CD4-positive, alpha-beta T cell treated with Interleukin-4 for 1 hour (primary cell): Measurements from ENCODE around the gene TPGS2.
"Not testable (repeated sequence)": the region's sequence is repeated elsewhere in the genome, so short reads cannot be mapped to it uniquely, and the experiment has no call there.

Source experiments
- DNase-seq, 2 donors: peaks; one replicate each; pipeline ENCODE4 v3.0.0-alpha.2; 2020 to 2022

Gene TPGS2

DNA sequence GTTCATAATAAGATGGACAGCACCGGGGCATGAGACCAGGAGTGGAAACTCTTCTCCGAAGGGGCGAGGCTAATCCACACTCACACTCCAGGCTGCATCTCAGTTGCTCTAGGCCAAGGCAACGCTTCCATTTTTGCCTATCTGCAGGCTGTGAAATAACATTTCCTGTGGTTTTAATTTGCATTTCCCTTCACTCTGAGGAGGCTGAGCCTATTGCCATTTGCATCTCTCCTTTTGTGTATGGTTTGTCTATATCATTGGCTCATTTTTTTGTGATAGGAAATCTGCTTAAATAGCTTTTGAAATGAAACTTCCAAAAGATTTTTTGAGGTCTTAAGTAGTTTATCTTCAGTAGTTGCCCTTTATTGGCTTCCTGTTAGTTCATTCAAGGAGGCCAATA, 57.6 kb downstream of the TPGS2 start:
- no peak for DNase-seq

DNA sequence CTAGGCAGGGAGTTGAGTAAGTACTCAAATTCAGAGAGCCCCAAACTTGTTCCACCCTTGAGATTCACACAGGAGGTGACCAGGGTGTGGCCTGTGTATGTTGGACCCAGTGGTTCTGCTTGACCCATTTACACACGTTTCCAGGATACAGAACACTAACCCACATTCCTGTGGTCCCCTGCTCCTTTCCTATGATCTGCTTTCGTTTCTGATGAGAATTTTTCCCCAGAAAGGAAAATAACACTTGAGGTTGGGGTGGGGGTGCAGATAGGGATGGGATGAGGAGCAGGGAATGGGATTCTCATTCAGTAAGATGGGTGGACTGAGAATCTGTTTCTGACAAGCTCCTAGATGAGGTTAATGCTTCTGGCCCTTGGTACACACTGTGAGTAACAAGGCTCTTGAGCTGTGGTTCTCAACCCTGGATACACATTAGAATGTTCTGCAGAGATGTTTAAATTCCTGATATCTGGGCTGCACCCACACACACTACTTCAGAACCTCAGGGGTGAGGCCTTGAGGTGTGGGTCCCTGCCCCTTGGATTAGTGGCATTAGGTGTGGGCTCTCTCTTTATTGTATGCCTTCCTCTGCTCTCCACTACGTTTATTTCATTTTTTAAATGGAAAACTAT, 58.4 kb downstream of the TPGS2 start:
- no peak for DNase-seq

DNA sequence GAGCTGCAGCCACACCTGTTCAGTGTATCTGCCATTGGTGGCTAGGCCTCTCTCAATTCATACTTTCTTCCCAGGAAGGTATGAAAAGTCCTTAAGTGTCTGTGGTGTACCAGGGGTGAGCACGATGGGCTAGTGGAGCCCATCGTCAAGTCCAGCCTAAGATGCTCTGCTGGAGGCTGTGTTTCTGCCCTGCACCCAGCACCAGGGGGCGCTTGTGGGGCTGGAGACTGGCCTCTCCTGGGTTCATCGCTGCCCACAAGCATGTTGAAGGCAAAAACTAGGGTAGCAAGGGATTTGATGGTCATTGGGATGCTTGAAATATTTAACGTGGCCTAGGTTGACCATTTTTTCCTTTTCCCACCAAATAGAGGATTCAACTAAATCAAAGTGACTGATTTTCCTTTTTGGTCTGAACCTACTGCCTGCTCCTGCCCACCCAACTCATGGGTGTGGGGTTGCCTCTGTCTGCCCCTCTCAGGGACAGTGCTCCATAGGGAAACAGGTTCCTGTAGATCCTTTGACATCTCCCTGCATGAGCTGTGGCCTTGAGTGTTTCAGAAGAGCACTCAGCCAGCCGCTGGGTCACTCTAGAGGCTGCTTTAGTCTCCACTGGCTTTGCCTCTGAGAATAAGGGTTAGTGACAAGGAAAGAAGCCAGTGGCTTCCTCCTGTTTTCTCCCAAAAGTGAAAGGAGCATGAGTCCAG, 59.0 kb downstream of the TPGS2 start:
- DNase-seq = no peak

DNA sequence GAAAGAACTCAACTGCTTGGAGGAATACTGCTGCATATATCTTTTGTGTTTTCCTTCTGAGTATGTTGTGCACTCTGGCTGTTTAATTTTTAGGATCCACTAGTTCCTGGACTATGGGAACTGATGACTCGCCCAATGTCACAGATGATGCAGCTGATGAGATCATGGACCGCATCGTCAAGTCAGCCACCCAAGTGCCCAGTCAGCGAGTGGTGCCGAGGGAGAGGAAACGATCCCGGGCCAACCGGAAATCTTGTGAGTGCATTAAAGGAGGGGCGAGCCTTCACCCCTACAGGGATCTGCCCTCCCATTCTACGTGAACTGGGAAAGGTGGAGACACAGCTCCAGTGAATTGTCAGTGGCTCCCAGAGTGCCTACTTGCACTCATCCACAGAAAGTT, 59.6 kb downstream of the TPGS2 start:
- no peak for DNase-seq

DNA sequence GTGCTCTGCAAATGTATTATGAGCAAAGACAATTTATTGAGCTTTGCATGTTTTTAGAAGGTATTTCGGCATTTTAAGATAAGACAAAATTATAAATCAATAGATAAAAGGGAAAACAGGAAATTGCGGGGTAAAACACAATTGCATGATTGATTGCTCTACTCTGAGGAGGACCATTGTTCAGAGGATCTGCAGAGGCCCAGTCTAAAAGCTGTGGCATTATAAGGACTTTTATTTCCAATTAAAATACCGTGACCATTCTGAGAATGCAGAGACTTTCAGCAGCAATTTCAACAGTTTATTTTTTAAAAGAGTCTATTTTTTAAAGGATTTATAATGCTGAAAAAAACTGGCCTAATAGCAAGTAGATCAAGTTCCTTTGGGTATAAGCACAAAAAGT, 62.0 kb downstream of the TPGS2 start:
- no peak for DNase-seq

DNA sequence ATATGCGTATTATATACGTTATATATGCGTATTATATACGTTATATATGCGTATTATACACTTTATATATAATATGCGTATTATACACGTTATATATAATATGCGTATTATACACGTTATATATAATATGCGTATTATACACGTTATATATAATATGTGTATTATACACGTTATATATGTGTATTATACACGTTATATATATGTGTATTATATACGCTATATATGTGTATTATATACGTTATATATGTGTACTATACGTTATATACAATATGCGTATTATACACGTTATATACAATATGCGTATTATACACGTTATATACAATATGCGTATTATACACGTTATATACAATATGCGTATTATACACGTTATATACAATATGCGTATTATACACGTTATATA, 65.8 kb downstream of the TPGS2 start:
- DNase-seq = not testable (repeated sequence)

DNA sequence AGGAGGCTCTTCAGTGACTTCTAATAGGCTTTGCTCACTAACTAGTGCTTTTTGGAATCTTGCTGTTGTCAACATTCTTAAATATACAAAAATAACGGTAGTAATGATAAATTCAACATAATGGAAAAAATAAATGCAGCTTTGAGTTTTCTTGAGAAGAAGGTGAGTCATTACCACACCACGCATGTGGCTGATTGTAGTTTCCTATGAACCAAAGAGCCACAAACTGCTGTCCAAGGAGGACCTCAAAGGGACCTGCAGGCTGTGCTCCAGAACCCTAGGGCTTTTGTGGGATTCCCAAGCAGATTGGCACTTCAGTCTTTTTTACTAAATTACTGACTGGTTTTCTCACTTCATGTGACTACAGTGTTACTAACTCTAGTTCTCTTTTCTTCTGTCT, 66.7 kb downstream of the TPGS2 start:
- no peak for DNase-seq

DNA sequence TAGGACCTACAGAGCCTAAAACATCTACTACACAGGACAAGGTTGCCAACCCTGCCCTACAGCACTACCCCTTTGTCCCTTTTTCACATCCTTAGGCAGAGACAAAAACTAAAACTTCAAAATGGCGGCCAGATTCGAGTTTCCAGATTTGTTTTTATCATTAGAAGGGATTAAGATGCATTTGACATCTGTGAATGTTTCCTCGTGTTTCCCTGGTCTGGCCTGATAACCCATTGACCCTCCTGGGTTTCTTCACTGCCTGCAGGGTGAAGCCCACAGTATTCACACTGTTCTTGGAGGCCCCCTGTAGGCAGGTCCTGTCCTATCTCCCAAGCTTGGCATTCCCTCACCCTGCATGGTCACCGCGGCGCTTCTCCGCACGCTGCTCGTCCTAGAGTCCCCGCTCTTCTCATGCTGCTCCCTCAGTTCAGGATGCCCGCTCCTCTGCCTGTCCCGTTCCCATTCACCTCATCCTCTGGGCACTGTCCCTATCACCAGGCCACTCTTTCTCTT, 67.6 kb downstream of the TPGS2 start:
- no peak for DNase-seq

DNA sequence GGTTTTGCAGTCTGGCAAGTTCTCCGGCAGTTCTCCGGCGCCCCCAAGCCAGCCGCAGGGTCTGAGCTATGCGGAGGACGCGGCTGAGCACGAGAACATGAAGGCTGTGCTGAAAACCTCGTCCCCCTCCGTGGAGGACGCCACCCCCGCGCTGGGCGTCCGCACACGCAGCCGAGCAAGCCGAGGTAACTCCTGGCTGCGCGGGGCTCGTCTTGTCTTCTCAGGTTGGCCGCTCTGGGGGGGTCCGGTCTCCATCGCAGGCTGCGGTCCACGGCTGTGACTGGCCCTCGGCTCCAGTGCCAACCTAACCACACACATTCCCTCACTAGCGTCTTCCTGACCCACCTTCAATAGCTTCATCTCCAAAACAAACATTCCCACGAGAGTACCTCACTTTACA, 68.2 kb downstream of the TPGS2 start:
- DNase-seq = no peak

DNA sequence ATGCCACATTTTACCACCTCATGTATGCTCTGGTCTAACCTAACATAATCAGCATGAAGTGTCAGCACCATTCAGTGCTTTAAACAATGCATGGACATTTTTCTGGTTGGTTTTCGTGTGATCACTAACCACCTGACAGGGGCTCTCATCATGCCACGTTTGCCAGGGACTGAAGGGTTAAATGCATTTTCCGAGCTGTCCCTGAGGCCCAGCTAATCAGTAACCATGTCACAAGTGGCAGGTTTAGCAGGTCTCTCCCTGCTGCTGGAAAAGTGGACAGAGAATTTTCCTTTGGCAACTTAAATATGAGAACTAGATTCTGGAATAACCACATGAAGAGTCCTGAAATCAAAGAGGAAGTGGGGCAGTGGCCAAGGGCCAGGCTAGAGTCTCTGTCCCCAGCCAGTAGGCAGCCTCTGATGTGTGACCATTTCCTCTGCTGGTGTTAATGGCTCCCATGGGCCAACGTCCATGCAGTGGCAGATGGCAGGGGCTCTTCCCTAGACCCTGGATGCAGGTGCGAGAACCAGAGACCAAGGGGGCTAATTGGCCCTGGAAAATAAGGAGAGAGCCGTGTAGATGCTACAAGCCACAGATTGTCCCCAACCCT, 69.5 kb downstream of the TPGS2 start:
- no peak for DNase-seq

DNA sequence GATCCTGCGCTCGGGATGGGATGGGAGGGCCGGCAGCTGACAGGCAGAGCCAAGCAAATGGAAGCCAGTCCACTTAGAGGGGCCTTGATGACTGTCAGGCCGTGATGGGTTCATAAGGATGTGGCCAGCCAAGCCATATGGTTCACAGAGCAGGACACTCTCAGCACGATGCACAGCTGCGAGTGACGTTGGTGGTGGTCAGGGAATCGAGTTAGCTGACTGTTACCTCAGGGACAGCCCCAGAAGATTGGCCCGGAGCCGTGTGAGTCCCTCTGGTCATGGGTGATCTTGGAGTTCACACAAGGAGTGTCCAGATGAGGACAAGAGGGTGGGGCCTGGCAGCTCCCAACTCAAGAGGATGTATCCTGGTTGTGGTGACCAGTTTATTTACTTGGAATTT, 70.2 kb downstream of the TPGS2 start:
- DNase-seq = no peak

DNA sequence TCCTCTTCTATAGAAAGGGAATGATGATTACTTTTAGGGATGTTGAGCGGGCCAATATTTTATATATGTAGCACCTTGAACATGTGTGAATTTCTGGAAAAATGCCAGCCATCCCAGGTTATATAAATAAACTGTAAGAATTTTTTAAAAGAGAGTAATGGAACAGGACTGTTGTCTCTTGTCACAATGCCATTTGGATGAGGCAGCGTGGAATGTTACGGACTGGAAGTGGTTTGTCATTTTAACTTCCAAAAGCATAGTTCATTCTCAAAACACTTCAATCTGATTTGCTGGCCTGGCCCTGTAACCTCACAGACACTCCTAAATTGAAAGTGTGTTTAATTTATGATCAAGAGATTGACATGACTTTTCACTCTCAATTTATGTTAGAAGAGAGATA, 70.8 kb downstream of the TPGS2 start:
- DNase-seq = no peak

DNA sequence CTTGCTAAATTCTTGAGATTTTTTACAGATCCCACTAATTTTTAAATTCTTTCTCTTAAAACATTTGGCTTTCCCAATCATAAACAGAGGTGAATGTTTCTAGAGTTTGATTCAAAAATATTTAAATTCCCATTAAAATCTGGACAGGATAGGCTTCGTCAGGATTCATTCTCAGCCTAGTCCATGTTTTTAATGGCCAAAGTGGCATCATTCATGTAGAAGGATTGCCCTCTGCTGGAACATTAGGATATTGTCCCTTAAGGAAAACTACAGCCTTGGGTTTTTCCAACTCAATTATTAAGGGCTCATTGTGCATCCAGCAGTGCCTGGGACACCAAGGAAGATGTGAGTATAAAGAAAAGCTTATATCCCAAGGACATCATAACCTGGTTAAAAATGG, 71.7 kb downstream of the TPGS2 start:
- DNase-seq = no peak

DNA sequence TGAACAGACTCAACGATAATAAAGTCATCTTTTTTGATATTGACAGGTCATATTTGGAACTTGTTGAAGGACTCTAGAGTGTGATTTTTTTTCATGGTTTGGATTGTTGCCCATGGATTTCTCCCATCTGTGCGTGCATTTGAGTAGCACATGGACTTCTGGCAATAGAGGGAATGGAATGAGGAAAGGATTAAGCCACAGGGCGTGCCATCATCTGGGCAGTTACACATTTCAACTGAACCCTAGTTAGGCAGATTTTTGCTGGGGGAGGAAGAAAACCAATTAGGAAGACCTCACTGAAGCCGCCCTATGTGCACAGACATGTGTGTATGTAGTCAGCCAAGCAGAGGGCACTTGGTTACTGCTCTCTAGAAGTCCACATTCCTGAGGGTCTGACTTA, 72.6 kb downstream of the TPGS2 start:
- no peak for DNase-seq

DNA sequence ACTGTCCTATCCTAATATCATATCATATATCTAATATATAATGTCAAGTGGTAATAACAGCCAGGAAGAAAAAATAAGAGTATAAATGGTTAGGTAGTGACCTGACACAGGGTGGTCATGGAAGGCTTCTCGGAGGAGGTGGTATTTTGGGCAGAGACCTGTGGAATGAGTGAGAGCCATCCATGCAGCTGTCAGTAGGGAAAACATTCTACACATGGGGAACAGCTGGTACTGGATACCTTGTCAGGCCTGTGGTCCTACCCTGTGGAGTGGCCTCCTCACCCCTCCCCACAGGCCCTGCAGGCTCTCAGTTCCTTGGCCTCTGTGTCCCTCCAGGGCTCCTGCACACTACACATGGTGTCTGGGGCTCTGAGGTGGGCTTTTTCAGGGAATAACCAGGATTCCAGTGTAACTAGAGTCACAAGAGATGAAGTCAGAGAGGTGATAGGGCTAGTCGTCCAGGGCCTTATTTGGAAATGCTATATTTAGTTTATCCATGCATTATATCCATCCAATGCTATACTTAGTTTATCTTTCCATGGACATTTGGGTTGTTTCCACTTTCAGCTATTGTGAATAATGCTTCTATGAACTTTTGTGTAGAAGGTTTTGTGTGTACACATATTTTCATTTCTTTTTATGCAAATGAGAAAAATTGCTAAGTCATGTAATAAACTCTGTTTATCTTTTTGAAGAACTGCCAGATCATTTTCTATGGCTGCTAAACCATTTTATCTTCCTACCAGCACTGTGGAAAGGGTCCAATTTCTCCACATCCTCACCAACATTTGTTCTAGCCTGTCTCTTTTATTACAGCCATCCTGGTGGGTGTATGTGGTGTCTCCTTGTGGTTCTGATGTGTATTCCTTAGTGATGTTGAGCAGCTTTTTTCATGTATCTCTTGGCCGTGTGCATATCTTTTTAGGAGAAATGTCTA, 75.6 kb downstream of the TPGS2 start:
- DNase-seq = no peak

DNA sequence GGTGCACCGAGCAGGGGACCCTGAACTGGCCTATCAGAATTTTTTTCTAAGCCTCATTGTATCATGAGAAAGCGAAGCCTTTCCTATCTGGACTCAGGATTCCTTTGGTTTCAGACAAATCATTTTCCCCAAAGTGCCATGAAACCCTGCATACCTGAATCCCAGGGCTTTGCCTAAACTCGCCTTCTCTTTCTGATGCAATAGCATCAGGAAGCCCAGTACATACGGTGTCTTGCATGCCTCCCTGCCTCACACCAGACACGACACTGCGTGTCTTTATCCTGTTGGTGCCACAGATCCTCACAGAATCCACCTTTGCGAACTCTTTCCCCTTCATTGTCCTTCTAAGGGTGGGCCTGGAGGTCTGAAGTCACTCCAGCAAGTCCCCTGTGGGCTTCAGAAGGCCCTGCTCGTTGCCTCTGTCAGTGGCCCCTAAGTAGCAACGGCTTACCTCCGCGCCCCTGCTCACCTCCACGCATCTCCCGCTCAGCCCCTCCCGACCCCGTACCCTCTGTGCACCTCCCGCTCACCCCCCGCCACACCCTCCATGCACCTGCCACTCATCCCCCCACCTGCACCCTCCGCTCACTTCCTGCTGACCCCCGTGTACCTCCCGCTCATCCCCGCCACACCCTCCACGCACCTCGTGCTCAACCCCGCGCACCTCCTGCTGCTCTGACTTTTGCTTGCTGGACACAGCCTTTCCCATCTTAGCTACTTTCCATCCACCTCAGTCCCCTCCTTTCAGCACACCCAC, 83.4 kb downstream of the TPGS2 start:
- no peak for DNase-seq

DNA sequence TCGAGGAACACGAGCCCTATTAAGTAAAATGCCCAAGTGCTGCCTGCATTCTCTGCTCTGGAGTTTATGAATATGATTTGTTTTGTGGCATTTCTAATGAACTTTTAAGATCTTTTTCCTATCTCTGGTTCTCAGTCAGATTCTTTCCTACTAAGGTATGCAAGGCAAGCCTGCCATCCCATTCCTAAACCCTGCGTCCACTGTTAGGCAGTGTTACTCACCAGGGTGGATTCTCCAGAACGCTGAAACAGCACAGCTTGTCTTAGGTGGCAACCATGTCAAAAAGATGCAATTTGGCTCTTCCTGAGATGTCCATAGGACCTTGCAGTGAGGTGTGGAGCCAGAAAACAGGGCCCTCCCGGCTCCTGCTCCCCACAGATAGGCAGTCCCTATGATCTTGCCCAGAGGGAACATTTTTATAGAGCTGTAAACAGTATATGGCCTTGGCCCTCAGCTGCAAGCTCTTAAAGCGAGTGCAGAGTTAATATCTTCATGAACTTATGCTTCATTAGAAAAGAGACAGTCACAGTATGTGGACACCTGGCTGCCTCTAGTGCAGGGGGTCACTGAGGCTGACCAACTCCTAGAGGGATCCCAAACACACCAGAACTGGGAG, 84.4 kb downstream of the TPGS2 start:
- no peak for DNase-seq
